HL-60/S4 treated with phorbol 12-myristate 13-acetate at 8.2 ng/mL for 4 days and 3 days (cell line): ENCODE measurements around the gene GLDN.
"Not testable (repeated sequence)": the region's sequence is repeated elsewhere in the genome, so short reads cannot be mapped to it uniquely, and the experiment has no call there.

Experiments
- in situ Hi-C: fragments of 300-500 bp; cut with MboI; formaldehyde crosslinking; loops from 2 replicates; pipeline ENCODE4 v1.15.0; 2022; ENCODE audit warnings: low sequenced_read_pairs

GLDN gene

DNA sequence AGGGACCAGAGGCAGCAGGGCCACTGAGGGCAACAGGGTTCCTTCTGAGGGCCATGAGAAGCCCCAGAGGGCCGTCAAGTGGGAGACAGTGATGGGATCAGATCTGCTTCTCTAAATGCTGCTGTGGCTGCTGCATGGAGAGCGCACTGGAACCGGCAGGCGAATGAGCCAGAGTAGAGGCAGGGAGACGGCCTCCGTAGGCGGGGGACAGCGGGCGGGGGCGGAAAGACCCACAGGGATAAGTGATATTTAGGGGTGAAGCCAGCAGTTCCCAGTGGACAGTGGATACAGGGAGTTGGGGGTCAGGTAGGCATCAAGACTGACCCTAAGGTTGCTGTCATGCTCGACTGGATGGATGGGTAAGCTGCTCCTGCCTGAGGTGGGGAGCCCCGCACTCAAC is 45.0 kb downstream of the GLDN start:
- in situ Hi-C loops, result loop anchor here (10.0 kb wide), 1 partner anchor 102 kb away; no protein-coding TSS in a partner anchor

- in situ Hi-C loops, result loop anchor here (10.0 kb wide), 1 partner anchor 102 kb away; no protein-coding TSS in a partner anchor
These were observed 45.7 kb downstream of the GLDN start for GRCh38 chr15:51386960-51387698.

DNA sequence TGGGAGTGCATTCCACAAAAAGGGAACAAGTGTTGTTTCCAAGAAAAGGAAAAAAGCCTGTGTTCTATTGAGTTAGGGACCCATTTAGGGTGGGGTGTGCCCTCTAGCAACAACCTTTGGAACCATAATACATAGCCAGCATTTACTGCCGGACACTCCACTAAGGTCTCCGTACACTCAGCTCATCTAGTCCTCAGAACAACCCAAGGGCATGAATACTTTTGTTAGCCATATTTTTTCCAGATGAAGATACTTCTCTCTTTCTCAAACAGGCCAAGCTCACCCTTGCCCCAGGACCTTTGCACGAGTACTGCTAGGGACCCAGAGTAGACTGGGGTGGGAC is 46.2 kb downstream of the GLDN start:
- in situ Hi-C loops, result loop anchor here (10.0 kb wide), 1 partner anchor 103 kb away; no protein-coding TSS in a partner anchor

DNA sequence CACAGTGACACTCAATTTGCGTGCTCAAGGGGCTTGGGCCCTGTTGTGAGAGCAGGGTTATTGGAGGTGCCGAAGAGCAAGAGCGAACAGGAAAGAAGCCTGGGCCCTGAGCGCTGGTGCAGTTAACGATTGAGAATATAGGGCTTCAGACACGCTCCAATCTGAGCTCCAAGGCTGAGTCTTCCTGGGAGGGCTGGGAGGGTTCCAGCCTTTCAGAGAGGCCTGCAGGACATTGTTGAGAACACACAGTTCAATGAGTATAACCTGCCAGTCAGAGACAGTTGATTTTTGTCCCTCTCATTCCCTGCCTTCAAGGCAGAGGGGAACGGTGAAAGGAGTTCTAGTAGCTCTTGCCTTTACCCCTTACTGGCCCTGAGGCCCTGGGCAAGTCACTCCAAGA is 47.3 kb downstream of the GLDN start:
- in situ Hi-C loops, result loop anchor here (10.0 kb wide), 1 partner anchor 104 kb away; no protein-coding TSS in a partner anchor

DNA sequence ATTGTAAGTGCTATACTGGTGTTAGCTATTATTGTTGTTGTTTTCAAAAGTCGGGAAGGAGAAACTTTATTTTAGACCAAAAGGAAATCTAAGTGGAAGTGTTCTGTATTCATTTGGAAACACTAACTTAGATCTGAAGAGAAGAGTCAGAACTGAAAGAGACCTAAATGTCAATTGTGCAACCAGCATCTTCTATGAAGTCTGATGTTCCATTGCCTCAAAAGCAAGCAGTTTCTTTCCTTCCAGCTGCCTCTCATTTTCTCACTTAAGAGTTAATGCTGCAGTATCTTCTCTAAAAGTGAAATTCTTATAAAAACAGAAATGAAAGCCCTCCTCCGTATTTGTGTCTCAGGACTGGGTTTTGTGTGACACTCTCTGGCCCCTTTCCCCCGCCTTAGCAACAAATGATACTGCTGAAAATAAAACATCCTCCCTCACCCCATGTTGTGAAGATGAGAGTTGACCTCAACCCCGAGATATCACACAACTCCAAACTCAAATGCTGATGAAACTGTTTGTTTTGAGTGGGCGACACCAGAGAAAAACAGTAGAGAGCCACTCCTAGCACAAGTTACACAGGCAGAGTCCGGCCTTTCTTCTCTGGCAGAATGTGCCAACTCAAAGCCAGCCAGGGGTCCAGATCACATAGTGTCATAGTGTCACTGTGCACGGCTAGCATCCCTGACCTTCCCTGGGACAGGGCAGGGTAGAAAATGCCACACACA is 48.9 kb downstream of the GLDN start:
- in situ Hi-C loops, result no loop called here

GRCh38 chr15:51390966-51391422 is 49.5 kb downstream of the GLDN start:
- in situ Hi-C loops, result no loop called here

- in situ Hi-C loops, result no loop called here
These were observed 55.5 kb downstream of the GLDN start for GRCh38 chr15:51396921-51397320.

GRCh38 chr15:51398626-51399025 is 57.2 kb downstream of the GLDN start:
- in situ Hi-C loops, result no loop called here

GRCh38 chr15:51401051-51401780 is 59.8 kb downstream of the GLDN start:
- in situ Hi-C loops, result no loop called here

DNA sequence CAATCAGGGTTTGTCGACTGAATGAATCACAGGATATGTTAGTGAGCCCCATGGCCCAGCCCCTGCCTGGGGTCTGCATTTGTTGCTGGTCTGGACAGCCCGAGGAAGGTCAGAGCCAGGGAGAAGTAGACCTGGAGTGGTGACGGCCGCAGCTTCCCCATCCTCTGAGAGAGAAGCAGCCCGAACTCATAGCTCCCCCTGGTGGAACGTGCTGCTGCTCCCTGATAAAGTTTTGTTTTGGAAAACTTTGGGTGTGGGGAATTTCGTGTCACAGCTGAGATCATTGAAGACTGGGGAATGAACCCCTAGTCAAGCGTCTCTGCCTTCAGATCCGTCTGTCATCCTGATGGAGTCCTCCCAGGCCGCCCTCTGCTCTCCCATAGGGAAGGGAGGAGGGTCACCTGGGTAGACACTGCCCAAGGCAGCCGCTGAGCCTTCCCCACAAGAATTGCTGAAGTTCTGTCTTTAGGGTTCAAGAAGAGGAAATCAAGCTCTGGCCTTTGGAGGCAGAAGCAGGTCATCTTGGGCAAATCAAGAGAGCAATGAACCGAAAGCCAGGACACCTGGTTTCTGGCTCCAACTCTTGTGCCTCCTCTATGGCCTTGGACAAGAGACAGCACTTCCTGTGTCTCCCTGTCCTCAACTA is 60.5 kb downstream of the GLDN start:
- in situ Hi-C loops, result no loop called here

DNA sequence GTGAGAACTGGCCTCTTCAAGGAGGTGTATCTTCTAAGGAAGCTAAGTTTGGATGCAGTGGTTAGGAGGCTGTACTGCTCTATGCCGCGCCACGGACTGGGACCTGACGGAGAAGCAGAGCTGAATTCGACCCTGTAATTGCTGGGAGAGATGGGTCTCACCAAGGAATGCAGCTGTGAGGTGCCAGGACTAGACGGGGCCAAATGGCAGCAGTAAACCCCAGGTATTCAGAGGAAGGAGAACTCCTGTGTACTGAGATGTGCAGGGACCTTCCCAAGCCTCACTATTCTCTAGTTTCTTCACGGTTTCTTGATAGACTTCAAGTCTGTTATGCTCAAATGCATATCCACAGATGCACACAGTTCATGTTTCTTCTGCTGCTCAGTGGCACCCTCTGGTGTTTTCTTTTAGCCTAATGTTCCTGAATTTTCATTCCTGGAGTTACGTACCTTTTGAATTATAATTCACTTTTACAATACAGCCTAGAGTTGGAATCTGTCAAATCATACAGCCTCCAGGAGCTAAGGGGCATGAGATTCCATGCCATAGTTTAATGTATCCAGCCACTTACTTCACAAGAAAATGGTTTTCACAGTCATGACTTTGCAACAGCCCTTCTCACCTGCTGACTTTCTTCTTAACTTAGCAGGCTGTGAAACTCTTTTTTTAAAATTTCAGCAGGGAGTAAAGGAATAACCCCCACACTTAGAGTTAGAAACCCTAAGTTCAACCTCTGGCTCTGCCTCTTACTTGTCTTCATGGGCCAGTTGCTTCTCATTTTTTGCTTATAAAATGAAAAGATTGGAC is 61.8 kb downstream of the GLDN start:
- in situ Hi-C loops, result no loop called here

DNA sequence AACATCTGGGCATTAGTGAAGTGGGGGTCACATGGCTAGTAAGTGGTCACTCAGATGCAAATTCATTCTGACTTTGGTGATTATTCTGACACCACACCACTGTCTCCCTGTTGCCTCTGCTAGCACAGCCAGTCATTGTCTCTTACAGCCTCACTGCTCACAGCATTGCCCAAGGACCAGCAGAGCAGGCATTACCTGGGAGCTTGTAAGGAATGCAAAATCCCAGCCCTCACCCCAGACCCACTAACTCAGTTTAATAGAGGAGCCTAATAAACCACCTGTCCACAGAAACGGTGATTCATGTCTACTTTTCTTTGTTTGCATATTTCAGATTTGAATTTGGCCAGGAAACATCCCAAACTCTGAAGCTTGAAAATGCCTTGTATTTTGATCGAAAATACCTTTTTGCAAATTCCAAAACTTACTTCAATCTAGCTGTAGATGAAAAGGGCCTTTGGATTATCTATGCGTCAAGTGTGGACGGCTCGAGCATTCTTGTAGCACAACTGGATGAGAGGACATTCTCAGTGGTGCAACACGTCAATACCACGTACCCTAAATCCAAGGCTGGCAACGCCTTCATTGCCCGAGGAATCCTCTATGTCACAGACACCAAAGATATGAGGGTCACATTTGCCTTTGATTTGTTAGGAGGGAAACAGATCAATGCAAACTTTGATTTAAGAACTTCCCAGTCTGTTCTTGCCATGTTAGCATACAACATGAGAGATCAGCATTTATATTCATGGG is 62.7 kb downstream of the GLDN start:
- in situ Hi-C loops, result no loop called here

DNA sequence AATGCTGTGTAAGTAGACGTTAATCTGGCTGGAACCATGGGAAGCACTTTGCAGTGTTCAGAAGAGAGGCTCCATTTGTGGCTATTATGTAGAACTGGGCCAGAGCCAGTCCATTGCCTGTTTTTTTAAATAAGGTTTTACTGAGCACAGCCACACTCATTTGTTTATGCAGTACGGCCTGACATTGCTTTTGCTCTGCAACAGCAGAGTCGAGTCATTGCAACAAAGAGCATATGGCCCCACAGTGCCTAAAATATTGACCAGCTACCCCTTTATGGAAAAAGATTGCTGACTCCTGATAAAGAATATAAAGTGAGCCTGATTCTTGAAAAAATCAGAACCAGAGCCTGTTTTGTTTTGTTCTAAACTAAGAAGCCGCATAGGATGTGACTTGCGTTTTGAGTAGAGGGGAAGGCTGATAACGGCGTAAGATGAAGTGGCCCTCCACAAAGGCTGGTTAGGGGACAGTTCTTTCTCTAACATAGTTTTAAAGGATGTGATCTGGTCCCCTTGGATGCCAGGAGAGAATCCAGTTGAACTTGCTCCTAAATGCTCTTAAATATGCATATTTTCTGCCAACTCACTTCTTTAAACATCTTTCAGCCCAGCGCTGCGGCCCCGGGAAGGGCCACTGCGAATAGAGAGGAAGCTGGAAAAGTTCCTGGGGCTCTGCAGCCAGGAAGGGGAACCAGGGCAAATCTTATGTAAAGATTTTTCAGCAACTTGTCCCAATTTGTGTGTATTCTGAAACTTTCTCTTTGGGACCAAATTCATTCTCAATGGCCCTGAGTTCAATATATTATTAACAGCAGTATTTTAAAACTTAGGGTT is 64.5 kb downstream of the GLDN start:
- in situ Hi-C loops, result no loop called here

GRCh38 chr15:51414256-51414860 is 72.9 kb downstream of the GLDN start:
- in situ Hi-C loops, result no loop called here

- in situ Hi-C loops, result no loop called here
These were observed 74.7 kb downstream of the GLDN start for GRCh38 chr15:51416129-51416528.

- in situ Hi-C loops, result not testable (repeated sequence)
These were observed 81.6 kb downstream of the GLDN start for GRCh38 chr15:51423040-51423439.

DNA sequence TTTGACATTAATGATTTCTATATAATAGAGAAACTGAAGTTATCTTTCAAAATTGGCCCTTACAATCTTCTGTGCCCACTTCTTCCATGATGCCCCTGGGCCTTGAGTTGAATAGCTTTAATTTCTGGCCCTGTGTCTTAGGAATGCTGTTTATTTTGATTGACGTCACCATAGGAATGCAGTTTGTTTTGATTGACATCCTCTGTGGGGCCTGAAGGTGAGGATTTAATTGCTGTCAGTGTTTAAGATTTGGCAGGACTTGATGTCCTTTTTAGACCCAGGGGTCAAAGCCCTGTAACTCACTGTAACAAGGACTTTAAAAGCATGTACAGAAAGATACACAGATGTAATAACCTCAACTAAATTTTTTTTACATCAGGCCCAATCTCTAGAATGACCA is 83.3 kb downstream of the GLDN start:
- in situ Hi-C loops, result no loop called here

- in situ Hi-C loops, result no loop called here
These were observed 84.1 kb downstream of the GLDN start for GRCh38 chr15:51425517-51426040.
